Inflammatory macrophage treated with lipopolysaccharide for 1 hour (primary cell): Measurements from ENCODE around the gene CAPN2.
"Not testable (repeated sequence)": the region's sequence is repeated elsewhere in the genome, so short reads cannot be mapped to it uniquely, and the experiment has no call there.

Experiments used
- DNase-seq, 2 donors: peaks; one replicate each; pipeline ENCODE4 v3.0.0-alpha.2; 2020 to 2022

The CAPN2 gene

GRCh38 chr1:223717695-223718363 is 5.5 kb downstream of the CAPN2 start:
- DNase-seq = peak; percentile 89 to 93

DNA sequence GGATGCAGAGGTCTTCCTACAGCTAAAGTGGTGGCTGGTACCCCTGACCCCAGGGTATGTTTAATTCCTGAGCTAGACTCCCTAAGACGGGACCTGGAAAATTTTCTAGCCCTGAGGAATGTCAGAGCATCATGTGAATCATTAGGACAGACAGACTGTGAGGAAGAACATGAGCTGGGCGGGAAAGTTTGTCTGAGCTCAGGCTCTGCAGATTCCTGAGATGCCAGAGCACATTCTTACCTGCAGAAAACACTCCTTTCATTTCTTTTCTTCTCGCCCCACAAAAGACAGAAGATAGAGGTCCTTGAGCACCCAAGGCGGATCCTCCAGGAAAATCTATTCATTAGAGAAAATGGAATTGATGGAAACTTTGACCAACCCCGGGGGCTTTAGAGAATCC is 6.5 kb downstream of the CAPN2 start:
- DNase-seq = no peak

DNA sequence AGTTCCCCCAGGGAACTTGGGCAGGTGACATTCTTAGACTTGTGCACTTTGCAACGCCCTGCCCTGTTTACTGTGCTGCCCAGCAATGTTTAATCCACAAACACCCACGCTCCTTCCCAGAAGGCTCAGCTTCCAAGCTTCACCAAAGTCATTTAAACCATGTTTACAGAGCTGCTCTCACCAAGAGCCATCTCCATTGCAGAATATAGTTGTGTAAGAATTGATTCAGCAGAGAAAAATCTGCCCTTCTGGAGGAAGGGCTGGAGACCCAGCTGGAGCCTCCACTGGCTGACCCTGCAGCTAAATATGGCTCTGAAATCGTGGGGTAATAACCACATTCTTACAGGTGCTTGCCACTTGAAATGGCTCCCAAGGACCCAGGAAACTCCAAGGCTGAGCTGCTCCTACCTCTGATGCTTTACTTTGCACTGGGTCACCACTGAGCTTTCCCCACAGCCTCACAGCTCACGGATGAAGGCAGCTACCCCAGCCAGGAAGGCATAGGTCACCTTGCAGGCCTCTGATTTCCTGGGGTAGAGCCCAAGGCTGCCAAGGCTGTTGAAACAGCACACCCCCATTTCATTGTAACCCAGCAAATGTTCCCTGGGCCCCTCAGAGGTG is 8.7 kb downstream of the CAPN2 start:
- DNase-seq = peak in 1 of 2 donors; percentile 64

- no peak for DNase-seq
Measured at GRCh38 chr1:223721658-223722607, 9.6 kb downstream of the CAPN2 start.

GRCh38 chr1:223723351-223723904 is 11.1 kb downstream of the CAPN2 start:
- DNase-seq = no peak

DNA sequence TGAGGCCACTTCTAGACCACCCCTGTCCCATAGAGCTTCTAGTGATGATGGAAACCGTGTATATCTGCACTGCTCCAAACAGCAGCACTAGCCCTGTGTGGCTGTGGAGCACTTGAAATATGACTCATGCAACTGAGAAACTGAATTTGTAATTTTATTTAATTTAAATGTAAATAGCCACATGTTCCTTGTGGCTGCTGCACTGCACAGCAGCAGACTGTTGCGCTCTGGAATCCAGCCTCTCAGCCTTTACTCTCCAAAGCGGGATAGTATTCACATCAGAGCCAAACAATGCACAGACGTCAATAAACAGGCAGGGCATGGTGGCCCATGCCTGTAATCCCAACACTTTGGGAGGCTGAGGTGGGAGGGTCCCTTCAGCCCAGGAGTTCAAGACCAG is 12.0 kb downstream of the CAPN2 start:
- no peak for DNase-seq

DNA sequence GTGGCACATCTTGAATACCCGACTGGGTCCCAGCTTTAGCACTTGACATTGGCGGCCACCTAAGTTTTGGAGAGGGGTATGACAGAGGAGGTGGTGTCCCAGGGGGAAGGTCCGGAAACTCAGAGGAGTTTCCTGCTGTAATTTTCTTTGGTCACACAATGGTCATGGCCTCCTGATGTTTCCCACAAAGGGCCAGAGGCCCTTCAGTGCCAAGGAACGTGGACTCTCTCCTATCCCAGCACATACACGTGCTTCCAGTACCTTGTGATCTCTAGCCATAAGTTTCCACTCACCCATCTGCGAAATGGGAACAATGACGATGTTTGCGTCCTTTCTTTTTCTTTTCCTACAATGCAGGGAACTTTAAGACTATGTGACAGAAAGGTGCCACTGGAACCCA is 13.2 kb downstream of the CAPN2 start:
- DNase-seq = no peak

DNA sequence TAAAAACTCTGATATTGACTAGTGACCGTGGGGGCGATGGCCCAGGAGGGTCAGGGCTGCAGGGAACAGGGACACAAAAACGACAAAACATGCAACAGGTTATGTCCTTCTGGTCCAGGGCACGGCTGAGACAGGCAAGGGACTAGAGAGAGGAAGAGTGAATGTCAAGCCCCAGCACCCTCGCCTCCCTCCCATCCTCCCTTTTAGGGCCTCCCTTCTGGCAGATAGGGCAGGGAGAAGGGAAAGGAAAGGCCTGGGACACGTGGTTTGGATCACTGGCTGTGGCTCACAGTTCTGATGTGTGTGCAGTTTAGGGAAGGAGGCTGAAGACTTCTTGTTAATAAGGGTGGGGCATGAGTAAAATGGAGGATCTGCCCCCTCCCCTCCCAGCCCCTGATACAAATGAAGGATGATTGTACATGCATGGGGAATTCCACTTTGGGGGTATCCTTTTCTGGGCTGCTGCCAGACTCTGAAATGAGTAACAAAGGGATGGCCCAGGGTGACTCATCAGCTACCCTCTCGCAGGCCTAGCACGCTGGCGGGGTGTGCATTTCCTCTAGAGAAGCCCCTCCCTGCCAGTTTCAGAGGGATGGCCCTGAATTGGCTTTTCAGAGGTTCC is 14.2 kb downstream of the CAPN2 start:
- peak; percentile 97 to 98 for DNase-seq

DNA sequence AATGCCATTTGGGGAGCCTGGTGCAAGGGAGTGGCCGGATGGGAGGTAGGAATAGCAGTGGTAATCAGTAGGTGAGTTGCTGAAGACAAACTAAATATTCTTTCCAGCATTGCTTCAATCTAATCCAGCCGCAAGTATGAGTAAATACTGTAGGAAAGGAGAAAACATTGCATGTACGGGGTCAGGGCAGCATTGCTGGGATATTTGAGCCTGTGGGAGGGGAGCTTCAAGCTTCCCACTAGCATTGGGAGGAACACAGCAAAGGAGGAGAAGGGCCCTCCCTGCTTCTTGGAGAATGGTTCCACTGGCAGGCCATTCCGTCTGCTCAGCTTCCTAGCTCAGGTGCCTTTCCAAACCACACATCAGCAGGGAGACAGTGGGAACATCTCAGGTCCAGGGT is 15.2 kb downstream of the CAPN2 start:
- DNase-seq = no peak

- no peak for DNase-seq
Measured at GRCh38 chr1:223729906-223730305, 17.6 kb downstream of the CAPN2 start.

DNA sequence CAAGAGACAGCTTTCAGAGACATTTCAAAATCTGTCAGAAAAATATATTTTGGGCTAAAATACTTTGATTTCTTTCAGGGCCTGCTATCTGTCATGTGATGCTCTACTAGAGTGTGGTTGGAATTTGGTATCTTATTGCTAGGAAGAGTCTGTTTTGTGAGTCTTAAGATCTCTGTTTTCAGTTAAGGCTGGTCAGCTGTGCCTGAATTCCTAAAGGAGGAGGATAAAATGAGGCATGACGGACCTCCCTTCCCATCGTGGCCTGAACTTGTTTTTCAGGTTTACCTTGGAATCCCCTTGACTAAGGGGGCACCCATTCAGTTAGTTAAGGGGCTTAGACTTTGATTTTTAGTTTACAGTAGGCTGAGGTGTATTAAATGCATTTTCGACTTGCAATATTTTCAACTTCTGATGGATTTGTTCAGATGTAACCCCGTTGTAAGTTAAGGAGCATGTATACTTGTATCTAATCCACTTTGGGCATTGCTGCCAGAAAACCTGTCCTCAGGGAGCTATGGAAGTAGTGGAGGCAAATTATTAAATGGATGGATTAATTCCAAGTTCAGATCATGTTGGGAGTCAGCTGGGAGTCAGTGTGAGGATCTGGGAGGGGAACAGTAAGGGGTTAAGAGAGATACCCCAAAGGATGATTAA is 18.3 kb downstream of the CAPN2 start:
- DNase-seq = no peak

GRCh38 chr1:223731133-223731770 is 18.9 kb downstream of the CAPN2 start:
- no peak for DNase-seq

DNA sequence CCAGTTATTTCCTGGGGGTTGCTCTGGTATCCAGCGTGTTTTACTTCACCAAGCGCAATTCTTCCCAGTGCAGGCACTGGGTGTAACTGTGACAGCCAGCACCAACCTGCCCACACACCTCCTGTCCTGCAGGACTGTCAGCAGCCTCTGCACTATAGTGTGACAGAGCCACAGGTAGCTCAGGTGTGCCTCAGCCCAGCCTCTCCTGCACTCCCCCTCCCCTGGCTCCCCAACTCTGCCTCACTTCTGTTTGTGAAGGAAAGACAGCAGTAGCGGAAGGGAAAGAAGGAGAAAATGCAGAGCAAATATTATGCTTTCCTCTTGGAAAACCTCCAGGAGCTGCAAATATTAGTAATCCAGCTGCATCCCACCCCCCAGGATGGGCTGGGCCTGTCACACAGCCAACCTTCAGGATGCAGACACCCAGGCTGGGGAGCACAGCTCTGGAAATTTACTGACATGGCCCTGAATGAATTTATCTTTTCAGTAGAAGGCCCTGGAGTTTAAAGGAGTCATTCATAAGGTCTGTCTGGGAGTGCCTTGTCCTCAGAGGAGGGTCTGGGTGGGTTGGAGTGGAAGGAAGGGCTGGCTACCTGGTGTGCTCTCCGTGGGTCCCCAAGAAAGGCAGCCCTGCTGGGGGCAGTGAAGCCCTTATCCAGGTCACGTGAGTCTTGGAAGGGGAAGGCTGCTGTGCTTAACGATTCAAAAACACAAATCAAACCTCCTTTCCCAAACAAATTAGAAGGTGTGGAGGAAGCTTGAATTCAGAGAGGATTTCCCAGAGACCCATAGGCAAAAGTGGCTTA is 20.9 kb downstream of the CAPN2 start:
- no peak for DNase-seq

DNA sequence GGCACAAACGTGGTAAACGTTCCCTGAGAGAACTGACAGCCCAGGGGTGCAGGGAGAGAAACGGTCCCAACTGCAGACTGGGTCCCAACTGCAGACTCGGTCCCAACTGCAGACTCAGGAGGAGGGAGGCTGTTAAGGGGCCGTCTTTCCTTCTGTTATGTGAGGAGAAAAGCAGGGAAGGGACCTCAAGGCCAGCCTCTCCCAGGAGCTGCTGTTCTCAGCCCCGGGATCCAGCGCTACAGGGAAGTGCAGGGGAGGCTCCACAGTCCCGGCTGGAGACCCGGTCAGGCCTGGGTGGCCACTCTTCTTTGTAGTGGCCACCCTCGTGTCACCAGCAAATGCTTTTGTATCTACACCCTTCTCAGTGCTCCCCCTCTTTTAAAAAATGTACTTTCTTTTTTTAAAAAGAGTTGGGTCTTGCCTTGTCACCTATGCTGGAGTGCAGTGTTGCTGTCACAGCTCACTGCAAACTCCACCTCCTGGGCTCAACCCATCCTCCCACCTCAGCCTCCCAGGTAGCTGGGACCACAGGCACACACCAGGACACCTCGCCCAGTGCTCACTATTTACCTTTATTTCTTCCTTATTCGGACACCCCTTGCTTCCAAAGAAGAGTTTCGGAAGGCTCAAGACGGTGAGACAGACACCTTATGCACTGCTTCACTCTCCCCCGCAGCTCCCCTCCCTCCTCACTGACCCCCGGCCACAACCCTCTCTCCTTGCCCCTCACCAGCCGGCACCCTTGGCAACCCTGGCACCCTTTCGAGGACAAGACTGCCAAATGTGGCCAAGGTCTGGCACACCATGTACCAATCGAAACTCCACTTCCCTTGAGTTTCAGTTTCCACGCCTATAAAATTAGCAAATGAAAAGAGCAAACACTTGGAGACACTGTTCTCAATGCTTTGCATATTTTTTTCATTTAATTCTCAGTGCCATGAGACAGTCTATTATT is 21.8 kb downstream of the CAPN2 start:
- DNase-seq = no peak

- not testable (repeated sequence) for DNase-seq
Measured at GRCh38 chr1:223736638-223737037, 24.3 kb downstream of the CAPN2 start.

GRCh38 chr1:223737342-223737741 is 25.0 kb downstream of the CAPN2 start:
- DNase-seq = no peak

GRCh38 chr1:223738465-223739365 is 26.4 kb downstream of the CAPN2 start:
- no peak for DNase-seq

GRCh38 chr1:223739366-223740037 is 27.2 kb downstream of the CAPN2 start:
- no peak for DNase-seq
